SK-N-SH (cell line): ENCODE results near the gene RAB8B. TPM values are rescaled to one million over a fixed set of nuclear protein-coding genes. Genes with fewer than 3 reads are reported as not detected.
A peak's percentile ranks its signal among the peaks of the same experiment; 100 is the strongest.

Experiments
- CTCF ChIA-PET: fragments of 300-600, 350-600 bp; formaldehyde crosslinking; extraction: SDS; loops from one replicate; lab custom pipeline; 2021; lab: Yijun Ruan, JAX
- POLR2A ChIA-PET: fragments of 350-600 bp; sonication (Branson Sonifier 250); formaldehyde crosslinking; extraction: SDS; loops from one replicate; lab custom pipeline; 2020; ENCODE audit warnings: antibody characterized with exemption, inconsistent platforms; lab: Yijun Ruan, JAX
- DNase-seq: peaks from one replicate; pipeline ENCODE4 v3.0.0; 2012
- H2AFZ ChIP-seq: fragments of 200-600 bp; sonication (generic); 2 replicates; pipeline ENCODE4 v1.8.1; 2016; ENCODE audit warnings: antibody characterized with exemption, mild to moderate bottlenecking, low read depth
- H3F3A ChIP-seq: fragments of 200-600 bp; sonication (generic); replicated peaks from 2 replicates; pipeline ENCODE3; 2016; ENCODE audit warnings: antibody characterized with exemption, mild to moderate bottlenecking; ENCODE audit not compliant: insufficient read depth
- H3K27ac ChIP-seq, 2 experiments: fragments of 200-500 bp in 1 of 2; fragments of 200-600 bp in 1 of 2; sonication (Bioruptor generic) in 1 of 2; sonication (generic), shearing (Covaris generic) in 1 of 2; 2 replicates each; pipeline versions ENCODE4 v1.5.1 to v1.6.1; 2014 to 2016; ENCODE audit warnings: low read depth in 2 of 2, inconsistent platforms in 1 of 2, low read length in 1 of 2, mild to moderate bottlenecking in 1 of 2, mixed read lengths in 1 of 2
- H3K27me3 ChIP-seq: fragments of 200-600 bp; sonication (generic), shearing (Covaris generic); 2 replicates; pipeline ENCODE4 v1.6.1; 2016; ENCODE audit warnings: mixed run types; ENCODE audit not compliant: insufficient read depth
- H3K36me3 ChIP-seq, 2 experiments: fragments of 200-500 bp in 1 of 2; fragments of 200-600 bp in 1 of 2; sonication (Bioruptor generic) in 1 of 2; sonication (generic) in 1 of 2; replicated peaks in 1 of 2; 2 replicates each; pipeline versions ENCODE3 to v1.5.1; 2014 to 2016; ENCODE audit warnings: low read length in 1 of 2, mild to moderate bottlenecking in 1 of 2; ENCODE audit not compliant: insufficient read depth in 2 of 2, control insufficient read depth in 1 of 2
- H3K4me1 ChIP-seq, 2 experiments: fragments of 200-500 bp in 1 of 2; fragments of 200-600 bp in 1 of 2; sonication (Bioruptor generic) in 1 of 2; sonication (generic), shearing (Covaris generic) in 1 of 2; 2 replicates each; pipeline versions ENCODE4 v1.5.1 to v1.6.1; 2014 to 2016; ENCODE audit warnings: low read depth in 1 of 2, low read length in 1 of 2, mixed run types in 1 of 2; ENCODE audit not compliant: insufficient read depth in 2 of 2, control insufficient read depth in 1 of 2
- H3K4me2 ChIP-seq: fragments of 200-600 bp; sonication (generic), shearing (Covaris generic); 2 replicates; pipeline ENCODE4 v1.6.1; 2017; ENCODE audit warnings: mixed run types
- H3K4me3 ChIP-seq, 2 experiments: fragments of 200-500 bp in 1 of 2; fragments of 200-600 bp in 1 of 2; sonication (Bioruptor generic) in 1 of 2; sonication (generic), shearing (Covaris generic) in 1 of 2; 2 replicates each; pipeline versions ENCODE4 v1.5.1 to v1.8.1; 2014 to 2016; ENCODE audit warnings: low read depth in 2 of 2, inconsistent platforms in 1 of 2, low read length in 1 of 2, mild to moderate bottlenecking in 1 of 2, mixed read lengths in 1 of 2, moderate library complexity in 1 of 2
- H3K79me2 ChIP-seq: fragments of 200-600 bp; sonication (generic); 2 replicates; pipeline ENCODE4 v1.8.1; 2017; ENCODE audit warnings: mild to moderate bottlenecking; ENCODE audit not compliant: insufficient read depth
- H3K9ac ChIP-seq: fragments of 200-600 bp; sonication (generic); 2 replicates; pipeline ENCODE4 v1.6.1; 2017; ENCODE audit warnings: mixed run types
- H3K9me2 ChIP-seq: fragments of 200-600 bp; sonication (generic); 2 replicates; pipeline ENCODE4 v1.6.1; 2017; ENCODE audit warnings: mixed run types
- H3K9me3 ChIP-seq: fragments of 200-600 bp; sonication (generic); 2 replicates; pipeline ENCODE4 v1.6.1; 2017; ENCODE audit warnings: mixed run types, mild to moderate bottlenecking, moderate library complexity
- H4K20me1 ChIP-seq: fragments of 200-600 bp; sonication (generic); 2 replicates; pipeline ENCODE4 v1.6.1; 2017; ENCODE audit warnings: mild to moderate bottlenecking, mixed run types; ENCODE audit not compliant: insufficient read depth
- ELF1 ChIP-seq: IDR thresholded peaks from 2 replicates; pipeline ENCODE4 v1.4.0; 2012
- EZH2phosphoT487 ChIP-seq: fragments of 200-600 bp; sonication (generic); IDR thresholded peaks from 2 replicates; pipeline ENCODE4 v1.6.1; 2017; ENCODE audit warnings: low read depth, mixed run types, mild to moderate bottlenecking, antibody characterized with exemption, moderate library complexity, borderline replicate concordance
- FOSL2 ChIP-seq: IDR thresholded peaks from 2 replicates; pipeline ENCODE4 v1.4.0; 2012; ENCODE audit warnings: low read depth, mild to moderate bottlenecking, moderate library complexity, borderline replicate concordance
- FOXJ3 ChIP-seq: sonication (generic); formaldehyde crosslinking; IDR thresholded peaks from 2 replicates; pipeline ENCODE4 v1.5.1; 2020; ENCODE audit warnings: mild to moderate bottlenecking, missing genetic modification reagents
- JUND ChIP-seq: IDR thresholded peaks from 2 replicates; pipeline ENCODE4 v1.4.0; 2012
- MAX ChIP-seq: IDR thresholded peaks from 2 replicates; pipeline ENCODE4 v1.4.0; 2012; ENCODE audit warnings: low read depth
- MEF2A ChIP-seq: IDR thresholded peaks from 2 replicates; pipeline ENCODE4 v1.4.0; 2012; ENCODE audit warnings: low read depth, borderline replicate concordance
- NFIC ChIP-seq: IDR thresholded peaks from 2 replicates; pipeline ENCODE4 v1.4.0; 2012; ENCODE audit warnings: borderline replicate concordance
- NRF1 ChIP-seq: IDR thresholded peaks from 2 replicates; pipeline ENCODE4 v1.6.1; 2012; ENCODE audit warnings: low read depth, mild to moderate bottlenecking, low read length
- RCOR1 ChIP-seq: fragments of 150-350 bp; IDR thresholded peaks from 2 replicates; pipeline ENCODE4 v1.6.1; 2017; ENCODE audit warnings: antibody characterized with exemption, low read length
- RFX5 ChIP-seq: IDR thresholded peaks from 2 replicates; pipeline ENCODE4 v1.6.1; 2012; ENCODE audit warnings: mild to moderate bottlenecking, improper control_type of control experiment, low read length
- SMC3 ChIP-seq: IDR thresholded peaks from 2 replicates; pipeline ENCODE4 v1.6.1; 2012; ENCODE audit warnings: low read depth, low read length, improper control_type of control experiment
- USF1 ChIP-seq: IDR thresholded peaks from 2 replicates; pipeline ENCODE4 v1.4.0; 2012; ENCODE audit warnings: low read depth, borderline replicate concordance
- USF2 ChIP-seq: fragments of 150-350 bp; IDR thresholded peaks from 2 replicates; pipeline ENCODE4 v1.6.1; 2017; ENCODE audit warnings: antibody characterized with exemption, low read length, low read depth, borderline replicate concordance
- YY1 ChIP-seq: IDR thresholded peaks from 2 replicates; pipeline ENCODE4 v1.4.0; 2012; ENCODE audit warnings: low read depth, mild to moderate bottlenecking
- WGBS: methylation state at CpG from one replicate; pipeline ENCODE4 v1.1.6; 2017; ENCODE audit warnings: low lambda C conversion rate; 5-methylcytosine and 5-hydroxymethylcytosine counted together
- polyA plus RNA-seq, 3 experiments: library from polyadenylated mRNA; depleted of rRNA; stranded (reverse); fragments of >200 nt; gene quantifications; 2 replicates each; pipeline ENCODE4 v1.2.3, GENCODE V29; 2012
- TF ChIP-seq, protein P1 (sequence below): IDR thresholded peaks from 2 replicates; pipeline ENCODE4; 2012

RAB8B gene
- polyA plus RNA-seq, 1 of the 3 experiments (the other 2 are of a cell fraction) = 5.4 TPM

DNA sequence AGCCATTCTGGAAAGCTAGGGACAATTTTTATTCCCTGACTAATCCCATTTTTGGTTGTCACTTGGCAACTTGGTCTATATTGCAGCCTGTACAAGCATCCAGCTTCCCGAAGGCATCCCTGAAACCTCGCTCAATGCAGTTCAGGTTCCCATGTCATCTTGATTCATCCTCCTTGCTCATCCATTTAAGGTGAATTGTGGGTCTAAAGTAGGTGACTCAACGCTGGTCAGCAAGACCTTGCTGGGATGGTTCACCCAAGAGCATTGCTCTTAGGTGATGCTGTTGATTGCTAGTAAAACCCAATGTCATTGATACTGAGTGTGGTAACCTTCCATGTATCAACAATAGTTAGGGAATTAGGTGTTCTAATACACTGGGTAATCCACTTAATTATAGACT lies 13.1 kb upstream of the RAB8B start:
- TF ChIP-seq FOSL2 (peak; percentile 27; the same call in 1 of the 2 replicates), JUND (no peak)
- no peak overlapping the region for H3K4me3 ChIP-seq
- H3K27me3 ChIP-seq = no peaks in the 10 kb centered on the region
- H3K9me3 ChIP-seq = no peaks in the 10 kb centered on the region
- 62% methylated on average over 3 of the region's 3 CpGs for WGBS
- H3K27ac ChIP-seq = no peak overlapping the region; a peak in 1 of 4 replicates
- peaks cover 0 to 3% of the 10 kb centered on the region in 2 experiments; a peak in 1 of 4 replicates for H3K4me1 ChIP-seq
- ChIA-PET CTCF (no interaction called here), POLR2A (no interaction called here)
- H2AFZ ChIP-seq = no peak overlapping the region
- H3K9ac ChIP-seq = no peak overlapping the region
- no peaks in the 10 kb centered on the region for H4K20me1 ChIP-seq
- no peak overlapping the region for H3K4me2 ChIP-seq
- H3K36me3 ChIP-seq = no peaks in the 10 kb centered on the region
- H3K79me2 ChIP-seq = no peaks in the 10 kb centered on the region
- H3K9me2 ChIP-seq = no peaks in the 10 kb centered on the region
- H3F3A ChIP-seq = no peaks in the 10 kb centered on the region
- no peak for DNase-seq

DNA sequence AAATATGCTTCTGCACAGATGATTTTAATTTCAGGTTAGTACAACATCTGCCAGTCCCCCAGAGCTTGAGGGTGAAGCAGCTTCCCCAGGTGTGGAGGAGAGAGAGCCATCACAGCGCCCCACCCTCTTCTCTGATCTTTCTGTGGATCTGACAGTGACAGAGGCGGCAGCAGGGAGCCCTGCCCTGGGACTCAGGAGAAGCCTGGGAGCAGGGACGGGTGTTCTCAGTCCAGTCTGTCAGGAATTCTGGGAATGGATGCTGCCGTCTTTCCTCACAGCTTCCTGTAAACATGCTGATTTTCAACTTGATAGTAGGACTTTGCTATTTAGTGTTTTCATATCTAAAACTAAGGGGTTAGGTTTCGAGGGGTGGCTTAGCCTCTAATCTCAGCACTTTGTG lies 11.4 kb upstream of the RAB8B start:
- POLR2A ChIA-PET = no interaction called here
- Histone ChIP-seq H3K79me2 (no peaks in the 10 kb centered on the region), H3K9me2 (no peaks in the 10 kb centered on the region), H3K4me2 (no peak overlapping the region), H3K36me3 (no peaks in the 10 kb centered on the region), H3K9ac (no peak overlapping the region), H2AFZ (no peak overlapping the region), H3K4me3 (no peak overlapping the region), H3K27me3 (no peaks in the 10 kb centered on the region), H4K20me1 (no peaks in the 10 kb centered on the region), H3K27ac (no peak overlapping the region), H3K9me3 (no peaks in the 10 kb centered on the region), H3F3A (no peaks in the 10 kb centered on the region), H3K4me1 (peaks cover 0 to 3% of the 10 kb centered on the region in 2 experiments; a peak in 1 of 4 replicates)
- CTCF ChIA-PET = interaction anchor here (1.1 kb wide), 1 partner anchor 10 kb away, joined by 3 read pairs; no protein-coding TSS in a partner anchor
- DNase-seq = peak; percentile 32
- WGBS = 75% methylated on average over 4 of the region's 5 CpGs
- TF ChIP-seq FOSL2 = no peak
- TF ChIP-seq MEF2A = no peak
- no peak for TF ChIP-seq ELF1
- no peak for TF ChIP-seq FOXJ3 (CRISPR knock-in tag)
- no peak for TF ChIP-seq RCOR1
- TF ChIP-seq SMC3 = no peak
- TF ChIP-seq RFX5 = no peak

GRCh38 chr15:63180746-63181145 lies 8.7 kb upstream of the RAB8B start:
- H3K4me3 ChIP-seq = no peak overlapping the region
- peaks cover 2 to 3% of the 10 kb centered on the region in 2 experiments; a peak in 1 of 4 replicates for H3K4me1 ChIP-seq
- H3K9me2 ChIP-seq = no peaks in the 10 kb centered on the region
- H3K9me3 ChIP-seq = no peaks in the 10 kb centered on the region
- H4K20me1 ChIP-seq = no peaks in the 10 kb centered on the region
- 92% methylated on average over 2 of the region's 2 CpGs for WGBS
- H3K27me3 ChIP-seq = no peaks in the 10 kb centered on the region
- CTCF ChIA-PET = interaction anchor here (0.8 kb wide), 1 partner anchor 133 kb away, joined by 3 read pairs; no protein-coding TSS in a partner anchor
- H3F3A ChIP-seq = no peaks in the 10 kb centered on the region
- H3K36me3 ChIP-seq = no peaks in the 10 kb centered on the region
- no peak overlapping the region for H3K4me2 ChIP-seq
- POLR2A ChIA-PET = no interaction called here
- DNase-seq = no peak
- H3K79me2 ChIP-seq = no peaks in the 10 kb centered on the region
- H3K9ac ChIP-seq = no peak overlapping the region
- H2AFZ ChIP-seq = no peak overlapping the region
- no peak overlapping the region for H3K27ac ChIP-seq
- TF ChIP-seq RFX5 (no peak), YY1 (no peak), NFIC (no peak), USF2 (no peak), FOSL2 (no peak), JUND (no peak), MAX (no peak), FOXJ3 (CRISPR knock-in tag) (no peak), EZH2phosphoT487 (no peak), NRF1 (no peak), USF1 (no peak)
- TF ChIP-seq, protein P1, sequence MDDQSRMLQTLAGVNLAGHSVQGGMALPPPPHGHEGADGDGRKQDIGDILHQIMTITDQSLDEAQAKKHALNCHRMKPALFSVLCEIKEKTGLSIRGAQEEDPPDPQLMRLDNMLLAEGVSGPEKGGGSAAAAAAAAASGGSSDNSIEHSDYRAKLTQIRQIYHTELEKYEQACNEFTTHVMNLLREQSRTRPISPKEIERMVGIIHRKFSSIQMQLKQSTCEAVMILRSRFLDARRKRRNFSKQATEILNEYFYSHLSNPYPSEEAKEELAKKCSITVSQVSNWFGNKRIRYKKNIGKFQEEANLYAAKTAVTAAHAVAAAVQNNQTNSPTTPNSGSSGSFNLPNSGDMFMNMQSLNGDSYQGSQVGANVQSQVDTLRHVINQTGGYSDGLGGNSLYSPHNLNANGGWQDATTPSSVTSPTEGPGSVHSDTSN = no peak
